Measurements from ENCODE around the gene SLCO1B3.

The SLCO1B3 gene

DNA sequence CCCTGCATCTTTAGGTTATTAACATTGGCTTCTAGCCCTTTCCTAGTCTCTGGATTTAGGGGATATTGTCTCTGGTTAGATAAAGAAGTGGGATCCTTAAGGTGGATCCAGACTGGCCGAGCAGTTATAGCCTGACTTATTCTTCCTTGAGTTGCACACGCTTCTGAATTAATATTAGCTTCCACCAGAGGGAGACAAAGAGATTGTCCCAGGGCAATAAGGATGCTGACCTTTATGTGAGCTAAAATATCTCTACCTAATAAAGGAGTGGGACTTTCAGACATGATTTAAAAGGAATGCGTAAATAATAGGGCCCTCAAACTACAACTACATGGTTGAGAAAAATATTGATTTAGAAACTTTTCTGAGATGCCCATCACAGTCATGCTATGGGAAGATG is 139.7 kb downstream of the SLCO1B3 start:
- TF ChIP-seq, protein P1, sequence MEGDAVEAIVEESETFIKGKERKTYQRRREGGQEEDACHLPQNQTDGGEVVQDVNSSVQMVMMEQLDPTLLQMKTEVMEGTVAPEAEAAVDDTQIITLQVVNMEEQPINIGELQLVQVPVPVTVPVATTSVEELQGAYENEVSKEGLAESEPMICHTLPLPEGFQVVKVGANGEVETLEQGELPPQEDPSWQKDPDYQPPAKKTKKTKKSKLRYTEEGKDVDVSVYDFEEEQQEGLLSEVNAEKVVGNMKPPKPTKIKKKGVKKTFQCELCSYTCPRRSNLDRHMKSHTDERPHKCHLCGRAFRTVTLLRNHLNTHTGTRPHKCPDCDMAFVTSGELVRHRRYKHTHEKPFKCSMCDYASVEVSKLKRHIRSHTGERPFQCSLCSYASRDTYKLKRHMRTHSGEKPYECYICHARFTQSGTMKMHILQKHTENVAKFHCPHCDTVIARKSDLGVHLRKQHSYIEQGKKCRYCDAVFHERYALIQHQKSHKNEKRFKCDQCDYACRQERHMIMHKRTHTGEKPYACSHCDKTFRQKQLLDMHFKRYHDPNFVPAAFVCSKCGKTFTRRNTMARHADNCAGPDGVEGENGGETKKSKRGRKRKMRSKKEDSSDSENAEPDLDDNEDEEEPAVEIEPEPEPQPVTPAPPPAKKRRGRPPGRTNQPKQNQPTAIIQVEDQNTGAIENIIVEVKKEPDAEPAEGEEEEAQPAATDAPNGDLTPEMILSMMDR (IDR thresholded peaks at IDR 0.05; ENCODE audit: extremely low read depth, missing control alignments) = peak; percentile 45
- DNase-seq (ENCODE audit: low spot score) = peak; percentile 13

DNA sequence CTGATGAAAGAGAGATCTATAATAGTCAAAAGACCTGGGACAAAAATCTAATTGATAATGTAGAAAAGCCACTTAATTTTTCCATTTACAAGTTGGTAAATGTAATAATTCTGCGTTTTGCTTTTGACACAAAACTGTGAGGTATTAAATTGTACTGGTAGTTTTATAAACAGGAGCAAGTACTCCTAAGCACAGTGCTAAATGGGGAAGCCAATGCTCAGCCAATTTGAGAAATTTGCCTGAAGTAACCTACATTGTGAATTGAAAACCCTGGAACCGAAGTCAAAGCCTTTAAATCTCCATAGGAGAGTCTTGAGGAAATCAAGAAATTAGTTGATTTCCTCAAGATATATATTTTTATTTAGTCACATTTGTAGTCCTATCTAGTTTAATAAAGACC is 152.8 kb downstream of the SLCO1B3 start:
- no peak for DNase-seq (ENCODE audit: low spot score)
- TF ChIP-seq, protein P1 (IDR thresholded peaks at IDR 0.05; ENCODE audit: extremely low read depth, missing control alignments) = no peak

DNA sequence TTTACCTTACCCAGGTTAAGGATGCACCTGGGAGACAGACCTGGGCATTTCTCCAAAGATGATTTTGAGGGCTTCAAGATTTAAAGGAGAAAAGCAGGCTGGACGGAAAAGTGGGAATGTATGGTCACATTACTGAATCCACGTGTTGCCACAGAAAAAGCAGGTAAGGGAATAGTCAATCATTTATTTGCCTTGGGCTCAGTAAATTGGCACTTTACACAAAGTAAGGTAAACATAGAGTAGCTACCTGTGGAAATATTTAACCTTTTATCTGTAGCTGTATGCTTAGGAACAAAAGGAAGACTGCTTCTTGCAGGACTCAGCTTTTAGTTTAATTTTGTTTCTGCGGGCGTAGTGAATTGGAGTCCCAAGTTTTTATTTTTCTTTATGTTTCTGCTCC is 153.3 kb downstream of the SLCO1B3 start:
- no peak for DNase-seq (ENCODE audit: low spot score)
- TF ChIP-seq, protein P1 (IDR thresholded peaks at IDR 0.05; ENCODE audit: extremely low read depth, missing control alignments) = no peak

All from GM20000 (cell line).